ENCODE results near the gene ZNF239.

GRCh38 chr10:43574001-43574892 lies at the start of gene ZNF239:
- TF ChIP-seq YY1 (IDR thresholded peaks at IDR 0.05; ENCODE audit: insufficient read depth, insufficient read length) (no peak), ZNF274 (IDR thresholded peaks at IDR 0.05; ENCODE audit: low read depth, low read length) (no peak), SUZ12 (IDR thresholded peaks at IDR 0.05; ENCODE audit: extremely low read depth, insufficient read depth, insufficient read length) (no peak)

Data from NT2/D1 (cell line).